Large intestine (tissue), 3 donors: Measurements from ENCODE around the gene RPS19. TPM values are rescaled to one million over a fixed set of nuclear protein-coding genes. Genes with fewer than 3 reads are reported as not detected.

Source experiments
- DNase-seq, 2 donors: peaks; one replicate each; pipeline versions ENCODE4 v3.0.0 to v3.0.0-alpha.2; 2013
- H3K27ac ChIP-seq: one replicate; pipeline ENCODE4 v1.5.1; 2013; ENCODE audit warnings: low read length
- H3K27me3 ChIP-seq: 2 replicates; pipeline ENCODE4 v1.6.1; 2013; ENCODE audit warnings: low read length; ENCODE audit not compliant: control insufficient read depth, insufficient read depth
- H3K36me3 ChIP-seq: 2 replicates; pipeline ENCODE4 v1.6.1; 2013; ENCODE audit warnings: low read length; ENCODE audit not compliant: control insufficient read depth, insufficient read depth
- H3K4me1 ChIP-seq: one replicate; pipeline ENCODE4 v1.6.1; 2013; ENCODE audit warnings: low read length; ENCODE audit not compliant: control insufficient read depth, insufficient read depth
- H3K4me3 ChIP-seq: one replicate; pipeline ENCODE4 v1.5.1; 2013; ENCODE audit warnings: low read length
- H3K9me3 ChIP-seq: one replicate; pipeline ENCODE4 v1.6.1; 2013; ENCODE audit warnings: mild to moderate bottlenecking, low read depth, low read length, moderate library complexity; ENCODE audit not compliant: control insufficient read depth
- WGBS: methylation state at CpG from one replicate; pipeline ENCODE4 v1.1.5; 2013; ENCODE audit warnings: low lambda C conversion rate; ENCODE audit not compliant: insufficient coverage; 5-methylcytosine and 5-hydroxymethylcytosine counted together
- polyA plus RNA-seq: library from polyadenylated mRNA; unstranded; fragments of 120-200 nt; gene quantifications from one replicate; pipeline ENCODE4 v1.2.1, GENCODE V29; 2013

Gene RPS19
- polyA plus RNA-seq, 1 donor, result 2,618 TPM

- Histone ChIP-seq H3K27me3 (no peaks in the 10 kb centered on the region), H3K36me3 (peaks cover 63% of the 10 kb centered on the region), H3K4me1 (no peaks in the 10 kb centered on the region), H3K27ac (no peak overlapping the region), H3K9me3 (no peaks in the 10 kb centered on the region), H3K4me3 (no peak overlapping the region)
- no CpG with 5 or more reads among the region's 24 CpGs for WGBS
- no peak for DNase-seq
Measured at GRCh38 chr19:41897820-41898219, 37.8 kb downstream of the RPS19 start.

GRCh38 chr19:41898235-41898634, 38.2 kb downstream of the RPS19 start:
- no CpG with 5 or more reads among the region's 15 CpGs for WGBS
- Histone ChIP-seq H3K4me3 (no peak overlapping the region), H3K4me1 (no peaks in the 10 kb centered on the region), H3K9me3 (no peaks in the 10 kb centered on the region), H3K27ac (no peak overlapping the region), H3K36me3 (peaks cover 67% of the 10 kb centered on the region), H3K27me3 (no peaks in the 10 kb centered on the region)
- no peak for DNase-seq

- Histone ChIP-seq H3K4me3 (no peak overlapping the region), H3K27ac (no peak overlapping the region), H3K4me1 (peaks cover 24% of the 10 kb centered on the region), H3K27me3 (no peaks in the 10 kb centered on the region), H3K36me3 (peaks cover 76% of the 10 kb centered on the region), H3K9me3 (no peaks in the 10 kb centered on the region)
- DNase-seq, result no peak
- WGBS, result no CpG with 5 or more reads among the region's 21 CpGs
Measured at GRCh38 chr19:41901707-41902360, 41.8 kb downstream of the RPS19 start.

- H3K27ac ChIP-seq, result no peak overlapping the region
- H3K9me3 ChIP-seq, result no peaks in the 10 kb centered on the region
- peaks cover 24% of the 10 kb centered on the region for H3K4me1 ChIP-seq
- no peaks in the 10 kb centered on the region for H3K27me3 ChIP-seq
- peaks cover 79% of the 10 kb centered on the region for H3K36me3 ChIP-seq
- H3K4me3 ChIP-seq, result no peak overlapping the region
- no peak for DNase-seq
- no CpG with 5 or more reads among the region's 17 CpGs for WGBS
Measured at GRCh38 chr19:41902594-41902993, 42.5 kb downstream of the RPS19 start.

- Histone ChIP-seq H3K4me3 (no peak overlapping the region), H3K36me3 (peaks cover 74% of the 10 kb centered on the region), H3K27ac (no peak overlapping the region), H3K27me3 (no peaks in the 10 kb centered on the region), H3K9me3 (no peaks in the 10 kb centered on the region), H3K4me1 (peaks cover 24% of the 10 kb centered on the region)
- DNase-seq, result no peak
- WGBS, result no CpG with 5 or more reads among the region's 19 CpGs
Measured at GRCh38 chr19:41903193-41903953, 43.3 kb downstream of the RPS19 start.

- DNase-seq, result peak; percentile 92 to 97
Measured at GRCh38 chr19:41904118-41904870, 44.2 kb downstream of the RPS19 start.

GRCh38 chr19:41905273-41906002, 45.4 kb downstream of the RPS19 start:
- peak in 1 of 2 donors; percentile 37 for DNase-seq
- Histone ChIP-seq H3K27ac (peak overlapping the region; percentile 73), H3K4me3 (no peak overlapping the region), H3K4me1 (peaks cover 24% of the 10 kb centered on the region), H3K9me3 (no peaks in the 10 kb centered on the region), H3K36me3 (peaks cover 61% of the 10 kb centered on the region), H3K27me3 (peaks cover 6% of the 10 kb centered on the region)
- WGBS, result no CpG with 5 or more reads among the region's 24 CpGs

More at GRCh38 chr19:41904118-41904870, 44.2 kb downstream of the RPS19 start:
- peaks cover 70% of the 10 kb centered on the region for H3K36me3 ChIP-seq
- no peak overlapping the region for H3K4me3 ChIP-seq
- no peaks in the 10 kb centered on the region for H3K27me3 ChIP-seq
- H3K9me3 ChIP-seq, result no peaks in the 10 kb centered on the region
- peak overlapping the region; percentile 73 for H3K27ac ChIP-seq
- WGBS, result 18% methylated on average over 2 of the region's 30 CpGs
- peaks cover 24% of the 10 kb centered on the region for H3K4me1 ChIP-seq

GRCh38 chr19:41906271-41906670, 46.2 kb downstream of the RPS19 start:
- Histone ChIP-seq H3K27ac (no peak overlapping the region), H3K4me1 (peaks cover 24% of the 10 kb centered on the region), H3K4me3 (no peak overlapping the region), H3K27me3 (peaks cover 15% of the 10 kb centered on the region), H3K9me3 (no peaks in the 10 kb centered on the region), H3K36me3 (peaks cover 59% of the 10 kb centered on the region)
- no peak for DNase-seq
- WGBS, result 100% methylated on average over 1 of the region's 9 CpGs

- peaks cover 23% of the 10 kb centered on the region for H3K27me3 ChIP-seq
- peaks cover 24% of the 10 kb centered on the region for H3K4me1 ChIP-seq
- no peaks in the 10 kb centered on the region for H3K9me3 ChIP-seq
- H3K36me3 ChIP-seq, result peaks cover 53% of the 10 kb centered on the region
- no peak for DNase-seq
- WGBS, result 30% methylated on average over 1 of the region's 21 CpGs
- H3K4me3 ChIP-seq, result no peak overlapping the region
- no peak overlapping the region for H3K27ac ChIP-seq
Measured at GRCh38 chr19:41906916-41907680, 47.0 kb downstream of the RPS19 start.
